CD8-positive, alpha-beta memory T cell (primary cell): ENCODE data around the gene TXNRD2. TPM values are rescaled to one million over a fixed set of nuclear protein-coding genes. Genes with fewer than 3 reads are reported as not detected.

Experiments used
- CTCF ChIA-PET: fragments of 350-600 bp; sonication (Branson Sonifier 250); formaldehyde crosslinking; loops from one replicate; lab custom pipeline; 2021; ENCODE audit warnings: antibody characterized with exemption; lab: Charles Lee
- POLR2A ChIA-PET: fragments of 350-600 bp; sonication (Branson Sonifier 250); formaldehyde crosslinking; loops from one replicate; lab custom pipeline; 2021; ENCODE audit warnings: antibody characterized with exemption; lab: Charles Lee
- DNase-seq, 5 donors: peaks; one replicate each; pipeline versions ENCODE4 v3.0.0 to v3.0.0-alpha.2; 2020 to 2022; ENCODE audit warnings: mixed read lengths in 1 of 5
- H3K27ac ChIP-seq: one replicate; pipeline ENCODE4 v1.7.0; 2013; ENCODE audit warnings: low read depth, mild to moderate bottlenecking, low read length, moderate library complexity
- H3K27me3 ChIP-seq: 2 replicates; pipeline ENCODE4 v1.7.0; 2013; ENCODE audit warnings: low read length, mild to moderate bottlenecking; ENCODE audit not compliant: insufficient read depth, poor library complexity, severe bottlenecking
- H3K36me3 ChIP-seq: 2 replicates; pipeline ENCODE4 v1.7.0; 2013; ENCODE audit warnings: mild to moderate bottlenecking, low read length, moderate library complexity; ENCODE audit not compliant: insufficient read depth
- H3K4me1 ChIP-seq: 2 replicates; pipeline ENCODE4 v1.7.0; 2013; ENCODE audit warnings: mild to moderate bottlenecking, low read length, moderate library complexity; ENCODE audit not compliant: insufficient read depth
- H3K4me3 ChIP-seq: 2 replicates; pipeline ENCODE4 v1.7.0; 2013; ENCODE audit warnings: mild to moderate bottlenecking, low read length
- H3K9me3 ChIP-seq: 2 replicates; pipeline ENCODE4 v1.7.0; 2013; ENCODE audit warnings: mild to moderate bottlenecking, low read length
- H3K27ac Mint-ChIP-seq, 8 donors: one replicate each; pipeline ENCODE4 v1.8.0; 2020 to 2021; ENCODE audit warnings: mixed read lengths in 8 of 8, mild to moderate bottlenecking in 6 of 8, inconsistent platforms in 3 of 8, moderate library complexity in 3 of 8
- H3K27me3 Mint-ChIP-seq, 2 donors: one replicate each; pipeline ENCODE4 v1.8.0; 2020 to 2021; ENCODE audit warnings: mixed read lengths in 2 of 2, mild to moderate bottlenecking in 1 of 2, moderate library complexity in 1 of 2
- H3K36me3 Mint-ChIP-seq, 3 donors: one replicate each; pipeline ENCODE4 v1.8.0; 2020 to 2021; ENCODE audit warnings: mixed read lengths in 3 of 3, inconsistent platforms in 1 of 3, mild to moderate bottlenecking in 1 of 3
- H3K4me1 Mint-ChIP-seq, 3 donors: one replicate each; pipeline ENCODE4 v1.8.0; 2020 to 2021; ENCODE audit warnings: mixed read lengths in 3 of 3, inconsistent platforms in 1 of 3, mild to moderate bottlenecking in 1 of 3
- H3K4me3 Mint-ChIP-seq, 7 donors: one replicate each; pipeline ENCODE4 v1.8.0; 2020 to 2021; ENCODE audit warnings: mixed read lengths in 7 of 7, mild to moderate bottlenecking in 6 of 7, moderate library complexity in 4 of 7, inconsistent platforms in 2 of 7
- H3K9me3 Mint-ChIP-seq, 5 donors: one replicate each; pipeline ENCODE4 v1.8.0; 2020 to 2022; ENCODE audit warnings: mixed read lengths in 5 of 5, mild to moderate bottlenecking in 3 of 5, moderate library complexity in 2 of 5, inconsistent platforms in 1 of 5
- polyA plus RNA-seq: library from polyadenylated mRNA; unstranded; fragments of 300-500 nt; fragmentation: Illumina TruSeq; gene quantifications from one replicate; pipeline ENCODE4 v1.2.3, GENCODE V29; 2021
- total RNA-seq, 2 experiments: library from RNA; stranded (reverse); gene quantifications; one replicate each; pipeline ENCODE4 v1.2.3, GENCODE V29; 2021

Gene TXNRD2
- total and polyA plus RNA-seq, 3 experiments from 2014 or later, result 13.8 to 27.9 (median 27.6) TPM

GRCh38 chr22:19864538-19865106, 77.0 kb downstream of the TXNRD2 start:
- Histone ChIP-seq H3K36me3 (no peaks in the 10 kb centered on the region), H3K4me3 (no peak overlapping the region), H3K27me3 (no peaks in the 10 kb centered on the region), H3K27ac (no peak overlapping the region), H3K9me3 (no peaks in the 10 kb centered on the region), H3K4me1 (no peaks in the 10 kb centered on the region)
- H3K27ac Mint-ChIP-seq, result no peak overlapping the region
- CTCF ChIA-PET, result interaction anchor here (0.6 to 1.1 kb wide), 2 partner anchors 134 to 284 kb away, joined by 3 read pairs; no protein-coding TSS in a partner anchor
- H3K4me1 Mint-ChIP-seq, result peaks cover 0 to 2% (median under 1%) of the 10 kb centered on the region in 3 donors
- no peaks in the 10 kb centered on the region for H3K36me3 Mint-ChIP-seq
- no peaks in the 10 kb centered on the region for H3K27me3 Mint-ChIP-seq
- H3K9me3 Mint-ChIP-seq, result no peaks in the 10 kb centered on the region
- DNase-seq, result no peak
- no peak overlapping the region for H3K4me3 Mint-ChIP-seq
- POLR2A ChIA-PET, result no interaction called here

- Histone ChIP-seq H3K27ac (no peak overlapping the region), H3K27me3 (no peaks in the 10 kb centered on the region), H3K36me3 (no peaks in the 10 kb centered on the region), H3K9me3 (no peaks in the 10 kb centered on the region), H3K4me3 (no peak overlapping the region), H3K4me1 (no peaks in the 10 kb centered on the region)
- H3K4me3 Mint-ChIP-seq, result no peak overlapping the region
- H3K36me3 Mint-ChIP-seq, result no peaks in the 10 kb centered on the region
- no peak for DNase-seq
- H3K4me1 Mint-ChIP-seq, result peaks cover 0 to 3% (median 2%) of the 10 kb centered on the region in 3 donors
- POLR2A ChIA-PET, result no interaction called here
- H3K9me3 Mint-ChIP-seq, result no peaks in the 10 kb centered on the region
- no peaks in the 10 kb centered on the region for H3K27me3 Mint-ChIP-seq
- H3K27ac Mint-ChIP-seq, result peak overlapping the region in 1 of 8 donors; percentile 38
- CTCF ChIA-PET, result no interaction called here
Measured at GRCh38 chr22:19863571-19863970, 78.0 kb downstream of the TXNRD2 start.

GRCh38 chr22:19862619-19863246, 78.9 kb downstream of the TXNRD2 start:
- CTCF ChIA-PET, result no interaction called here

GRCh38 chr22:19859861-19860510, 81.6 kb downstream of the TXNRD2 start:
- Histone ChIP-seq H3K9me3 (no peaks in the 10 kb centered on the region), H3K27me3 (no peaks in the 10 kb centered on the region), H3K27ac (no peak overlapping the region), H3K4me3 (no peak overlapping the region), H3K36me3 (no peaks in the 10 kb centered on the region), H3K4me1 (peaks cover 9% of the 10 kb centered on the region)
- H3K4me3 Mint-ChIP-seq, result peak overlapping the region in 1 of 7 donors; percentile 55
- no peaks in the 10 kb centered on the region for H3K27me3 Mint-ChIP-seq
- peaks cover 9 to 23% (median 19%) of the 10 kb centered on the region in 3 donors for H3K4me1 Mint-ChIP-seq
- CTCF ChIA-PET, result no interaction called here
- DNase-seq, result no peak
- H3K27ac Mint-ChIP-seq, result peak overlapping the region in 5 of 8 donors; percentile 23 to 64 (median 46)
- peaks cover 0 to 2% (median 0%) of the 10 kb centered on the region in 3 donors for H3K36me3 Mint-ChIP-seq
- no peaks in the 10 kb centered on the region for H3K9me3 Mint-ChIP-seq
- POLR2A ChIA-PET, result no interaction called here

More at GRCh38 chr22:19862619-19863246, 78.9 kb downstream of the TXNRD2 start:
- Histone ChIP-seq H3K4me3 (no peak overlapping the region), H3K36me3 (no peaks in the 10 kb centered on the region), H3K9me3 (no peaks in the 10 kb centered on the region), H3K27me3 (no peaks in the 10 kb centered on the region), H3K27ac (no peak overlapping the region), H3K4me1 (no peaks in the 10 kb centered on the region)
- no peak for DNase-seq
- Mint-ChIP-seq H3K36me3 (no peaks in the 10 kb centered on the region), H3K4me3 (no peak overlapping the region), H3K9me3 (no peaks in the 10 kb centered on the region), H3K27ac (peak overlapping the region in 1 of 8 donors; percentile 38), H3K4me1 (peaks cover 1 to 5% (median 2%) of the 10 kb centered on the region in 3 donors), H3K27me3 (no peaks in the 10 kb centered on the region)
- POLR2A ChIA-PET, result no interaction called here

GRCh38 chr22:19857382-19857781, 84.2 kb downstream of the TXNRD2 start:
- peaks cover 26 to 41% (median 37%) of the 10 kb centered on the region in 3 donors for H3K4me1 Mint-ChIP-seq
- H3K4me3 ChIP-seq, result no peak overlapping the region
- no peaks in the 10 kb centered on the region for H3K27me3 ChIP-seq
- H3K4me1 ChIP-seq, result peaks cover 26% of the 10 kb centered on the region
- peaks cover 0 to 17% (median 0%) of the 10 kb centered on the region in 3 donors for H3K36me3 Mint-ChIP-seq
- no peaks in the 10 kb centered on the region for H3K36me3 ChIP-seq
- H3K27ac ChIP-seq, result no peak overlapping the region
- peak overlapping the region in 7 of 8 donors; percentile 51 to 98 (median 78) for H3K27ac Mint-ChIP-seq
- no peaks in the 10 kb centered on the region for H3K27me3 Mint-ChIP-seq
- H3K9me3 Mint-ChIP-seq, result no peaks in the 10 kb centered on the region
- H3K9me3 ChIP-seq, result no peaks in the 10 kb centered on the region
- ChIA-PET CTCF (no interaction called here), POLR2A (no interaction called here)
- H3K4me3 Mint-ChIP-seq, result peak overlapping the region in 2 of 7 donors; percentile 41 to 48
- no peak for DNase-seq

- peaks cover 0 to 29% (median 0%) of the 10 kb centered on the region in 3 donors for H3K36me3 Mint-ChIP-seq
Measured at GRCh38 chr22:19855504-19856409, 85.9 kb downstream of the TXNRD2 start.

GRCh38 chr22:19854778-19855503, 86.7 kb downstream of the TXNRD2 start, which contains the start of the genes GNB1L and RTL10:
Gene GNB1L (minus strand): TSS chr22:19854874. CDS start chr22:19821355, 33,519 bp downstream.
Gene RTL10 (minus strand): TSS chr22:19854874. CDS start chr22:19852261, 2,613 bp downstream.
- ChIA-PET CTCF (interaction anchor here (1.1 to 3.1 kb wide), 2 partner anchors 37 to 256 kb away, joined by 3 to 10 read pairs; no protein-coding TSS in a partner anchor), POLR2A (interaction anchor here (1.0 to 2.7 kb wide), 2 partner anchors 35 to 37 kb away, joined by 3 to 25 read pairs; no protein-coding TSS in a partner anchor)
- Histone ChIP-seq H3K27ac (peak within 1 kb of the TSS; percentile 97), H3K4me1 (peaks cover 27% of the 10 kb centered on the region), H3K9me3 (no peaks in the 10 kb centered on the region), H3K27me3 (no peaks in the 10 kb centered on the region), H3K36me3 (peaks cover 20% of the 10 kb centered on the region), H3K4me3 (peak within 1 kb of the TSS; percentile 90)
- peaks cover 0 to 38% (median 0%) of the 10 kb centered on the region in 3 donors for H3K36me3 Mint-ChIP-seq
- no peaks in the 10 kb centered on the region for H3K27me3 Mint-ChIP-seq
- H3K27ac Mint-ChIP-seq, result peak within 1 kb of the TSS; percentile 94 to 98 (median 96)
- no peaks in the 10 kb centered on the region for H3K9me3 Mint-ChIP-seq
- H3K4me1 Mint-ChIP-seq, result peaks cover 29 to 55% (median 42%) of the 10 kb centered on the region in 3 donors
- H3K4me3 Mint-ChIP-seq, result peak within 1 kb of the TSS; percentile 91 to 99 (median 94)
- peak; percentile 94 to 96 (median 95) for DNase-seq

More at GRCh38 chr22:19855504-19856409, 85.9 kb downstream of the TXNRD2 start:
- peak overlapping the region; percentile 90 for H3K4me3 ChIP-seq
- peaks cover 29 to 47% (median 42%) of the 10 kb centered on the region in 3 donors for H3K4me1 Mint-ChIP-seq
- peak; percentile 27 to 58 (median 44) for DNase-seq
- ChIA-PET CTCF (interaction anchor here (1.1 to 3.1 kb wide), 2 partner anchors 36 to 255 kb away, joined by 3 to 10 read pairs; no protein-coding TSS in a partner anchor), POLR2A (interaction anchor here (1.0 to 2.7 kb wide), 2 partner anchors 34 to 36 kb away, joined by 3 to 25 read pairs; no protein-coding TSS in a partner anchor)
- H3K27me3 ChIP-seq, result no peaks in the 10 kb centered on the region
- H3K9me3 Mint-ChIP-seq, result no peaks in the 10 kb centered on the region
- H3K9me3 ChIP-seq, result no peaks in the 10 kb centered on the region
- peaks cover 12% of the 10 kb centered on the region for H3K36me3 ChIP-seq
- H3K4me1 ChIP-seq, result peaks cover 27% of the 10 kb centered on the region
- H3K27me3 Mint-ChIP-seq, result no peaks in the 10 kb centered on the region
- peak overlapping the region; percentile 97 for H3K27ac ChIP-seq
- peak overlapping the region; percentile 91 to 99 (median 94) for H3K4me3 Mint-ChIP-seq
- peak overlapping the region; percentile 94 to 98 (median 96) for H3K27ac Mint-ChIP-seq
